NK-92 (cell line): ENCODE measurements around the gene ZNF598.
"Not testable (repeated sequence)": the region's sequence is repeated elsewhere in the genome, so short reads cannot be mapped to it uniquely, and the experiment has no call there.

Source experiments
- DNase-seq: peaks from one replicate; lab custom pipeline; 2025; ENCODE audit not compliant: unreplicated experiment; lab: John Stamatoyannopoulos, UW

ZNF598 gene

GRCh38 chr16:1977875-1978268 is 31.7 kb downstream of the ZNF598 start:
- DNase-seq = no peak

GRCh38 chr16:1976951-1977874 is 32.4 kb downstream of the ZNF598 start:
- no peak for DNase-seq

- no peak for DNase-seq
These were observed 33.5 kb downstream of the ZNF598 start for GRCh38 chr16:1976216-1976520.

- no peak for DNase-seq
These were observed 34.0 kb downstream of the ZNF598 start for GRCh38 chr16:1975432-1976215.

GRCh38 chr16:1974157-1975070 is 35.2 kb downstream of the ZNF598 start:
- DNase-seq = no peak

- DNase-seq = no peak
These were observed 36.0 kb downstream of the ZNF598 start for GRCh38 chr16:1973461-1974156.

GRCh38 chr16:1972490-1972877 is 37.1 kb downstream of the ZNF598 start:
- no peak for DNase-seq

- peak; percentile 84 for DNase-seq
These were observed 37.7 kb downstream of the ZNF598 start, which contains the start of gene TBL3 for GRCh38 chr16:1971796-1972489. Gene TBL3 (plus strand): TSS chr16:1972053. CDS start chr16:1972165, 112 bp downstream.

- no peak for DNase-seq
These were observed 41.3 kb downstream of the ZNF598 start for GRCh38 chr16:1968146-1968953.

- DNase-seq = no peak
These were observed 43.2 kb downstream of the ZNF598 start, which contains the start of gene RNF151 for GRCh38 chr16:1966460-1966859. Gene RNF151 (plus strand): TSS chr16:1966856. CDS start chr16:1966882, 26 bp downstream.

- DNase-seq = no peak
These were observed 44.1 kb downstream of the ZNF598 start for GRCh38 chr16:1965396-1966001.

GRCh38 chr16:1964506-1965395 is 44.9 kb downstream of the ZNF598 start, which contains the start of gene RPS2:
Gene RPS2 (minus strand): TSS chr16:1964826. CDS start chr16:1964625, 201 bp downstream.
- peak; percentile 90 for DNase-seq

GRCh38 chr16:1963806-1964505 is 45.7 kb downstream of the ZNF598 start:
- no peak for DNase-seq

- not testable (repeated sequence) for DNase-seq
These were observed 47.2 kb downstream of the ZNF598 start for GRCh38 chr16:1962161-1963153.

- DNase-seq = no peak
These were observed 48.0 kb downstream of the ZNF598 start for GRCh38 chr16:1961651-1962067.
